Upper lobe of right lung (tissue), 1 donor: Measurements from ENCODE around the gene FKBP8. TPM values are rescaled to one million over a fixed set of nuclear protein-coding genes. Genes with fewer than 3 reads are reported as not detected.

Source experiments
- ATAC-seq: fragments of 200-7000 bp; cut with Tn5 transposase; one replicate; pipeline ENCODE4 v1.9.1; 2020; ENCODE audit warnings: mild to moderate bottlenecking, moderate library complexity
- DNase-seq: peaks from one replicate; pipeline ENCODE4 v3.0.0-alpha.2; 2020
- H3K27ac ChIP-seq: fragments of 200-600 bp; one replicate; pipeline ENCODE4 v1.8.0; 2022
- H3K27me3 ChIP-seq: fragments of 200-600 bp; one replicate; pipeline ENCODE4 v1.8.0; 2022; ENCODE audit warnings: mild to moderate bottlenecking
- H3K36me3 ChIP-seq: fragments of 200-600 bp; one replicate; pipeline ENCODE4 v1.8.0; 2022
- H3K4me1 ChIP-seq: fragments of 200-600 bp; one replicate; pipeline ENCODE4 v1.8.0; 2022
- H3K4me3 ChIP-seq: fragments of 200-600 bp; one replicate; pipeline ENCODE4 v1.8.0; 2022; ENCODE audit warnings: mild to moderate bottlenecking
- H3K9me3 ChIP-seq: fragments of 200-600 bp; one replicate; pipeline ENCODE4 v1.8.0; 2022
- intact Hi-C: fragments of 100-400 bp; cut with DNase I; formaldehyde crosslinking; loops from one replicate; pipeline ENCODE4 v1.11.0; 2022
- total RNA-seq: library from RNA; stranded (reverse); fragmentation: NEBNext Ultra II Directional; extraction: Animal tissue kit (Norgen Biotek cat#: 25700); gene quantifications from one replicate; pipeline ENCODE4 v1.2.1, GENCODE V29; 2021
- TF ChIP-seq, protein P1 (sequence below): fragments of 200-600 bp; IDR thresholded peaks from one replicate; pipeline ENCODE4 v1.8.0; 2022; ENCODE audit warnings: antibody characterized with exemption
- donor health status: DM: no; HTN: yes; CAD: no; lungs with severe emphysema.

The FKBP8 gene
- total RNA-seq, 1 donor from 2014 or later, result 201 TPM

GRCh38 chr19:18508585-18508984 lies 34.8 kb downstream of the FKBP8 start:
- ATAC-seq (no peak), DNase-seq (no peak)
- H3K27ac ChIP-seq, result peak overlapping the region; percentile 56
- H3K4me3 ChIP-seq, result no peak overlapping the region
- H3K36me3 ChIP-seq, result no peaks in the 10 kb centered on the region
- TF ChIP-seq, protein P1, sequence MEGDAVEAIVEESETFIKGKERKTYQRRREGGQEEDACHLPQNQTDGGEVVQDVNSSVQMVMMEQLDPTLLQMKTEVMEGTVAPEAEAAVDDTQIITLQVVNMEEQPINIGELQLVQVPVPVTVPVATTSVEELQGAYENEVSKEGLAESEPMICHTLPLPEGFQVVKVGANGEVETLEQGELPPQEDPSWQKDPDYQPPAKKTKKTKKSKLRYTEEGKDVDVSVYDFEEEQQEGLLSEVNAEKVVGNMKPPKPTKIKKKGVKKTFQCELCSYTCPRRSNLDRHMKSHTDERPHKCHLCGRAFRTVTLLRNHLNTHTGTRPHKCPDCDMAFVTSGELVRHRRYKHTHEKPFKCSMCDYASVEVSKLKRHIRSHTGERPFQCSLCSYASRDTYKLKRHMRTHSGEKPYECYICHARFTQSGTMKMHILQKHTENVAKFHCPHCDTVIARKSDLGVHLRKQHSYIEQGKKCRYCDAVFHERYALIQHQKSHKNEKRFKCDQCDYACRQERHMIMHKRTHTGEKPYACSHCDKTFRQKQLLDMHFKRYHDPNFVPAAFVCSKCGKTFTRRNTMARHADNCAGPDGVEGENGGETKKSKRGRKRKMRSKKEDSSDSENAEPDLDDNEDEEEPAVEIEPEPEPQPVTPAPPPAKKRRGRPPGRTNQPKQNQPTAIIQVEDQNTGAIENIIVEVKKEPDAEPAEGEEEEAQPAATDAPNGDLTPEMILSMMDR, result no peak
- H3K27me3 ChIP-seq, result no peaks in the 10 kb centered on the region
- peaks cover 63% of the 10 kb centered on the region for H3K4me1 ChIP-seq
- no peaks in the 10 kb centered on the region for H3K9me3 ChIP-seq
- intact Hi-C loops, result no loop called here

GRCh38 chr19:18507727-18508440 lies 35.5 kb downstream of the FKBP8 start:
- no peak for ATAC-seq
- Histone ChIP-seq H3K9me3 (no peaks in the 10 kb centered on the region), H3K4me1 (peaks cover 66% of the 10 kb centered on the region), H3K27me3 (no peaks in the 10 kb centered on the region), H3K4me3 (no peak overlapping the region), H3K36me3 (no peaks in the 10 kb centered on the region), H3K27ac (peak overlapping the region; percentile 56)
- intact Hi-C loops, result no loop called here
- DNase-seq, result no peak
- TF ChIP-seq, protein P1, result no peak

GRCh38 chr19:18507021-18507726 lies 36.2 kb downstream of the FKBP8 start:
- Histone ChIP-seq H3K27ac (peak overlapping the region; percentile 56), H3K9me3 (no peaks in the 10 kb centered on the region), H3K36me3 (no peaks in the 10 kb centered on the region), H3K4me3 (no peak overlapping the region), H3K27me3 (no peaks in the 10 kb centered on the region), H3K4me1 (peaks cover 73% of the 10 kb centered on the region)
- intact Hi-C loops, result no loop called here
- peak; percentile 59 for ATAC-seq
- no peak for DNase-seq
- TF ChIP-seq, protein P1, result no peak

DNA sequence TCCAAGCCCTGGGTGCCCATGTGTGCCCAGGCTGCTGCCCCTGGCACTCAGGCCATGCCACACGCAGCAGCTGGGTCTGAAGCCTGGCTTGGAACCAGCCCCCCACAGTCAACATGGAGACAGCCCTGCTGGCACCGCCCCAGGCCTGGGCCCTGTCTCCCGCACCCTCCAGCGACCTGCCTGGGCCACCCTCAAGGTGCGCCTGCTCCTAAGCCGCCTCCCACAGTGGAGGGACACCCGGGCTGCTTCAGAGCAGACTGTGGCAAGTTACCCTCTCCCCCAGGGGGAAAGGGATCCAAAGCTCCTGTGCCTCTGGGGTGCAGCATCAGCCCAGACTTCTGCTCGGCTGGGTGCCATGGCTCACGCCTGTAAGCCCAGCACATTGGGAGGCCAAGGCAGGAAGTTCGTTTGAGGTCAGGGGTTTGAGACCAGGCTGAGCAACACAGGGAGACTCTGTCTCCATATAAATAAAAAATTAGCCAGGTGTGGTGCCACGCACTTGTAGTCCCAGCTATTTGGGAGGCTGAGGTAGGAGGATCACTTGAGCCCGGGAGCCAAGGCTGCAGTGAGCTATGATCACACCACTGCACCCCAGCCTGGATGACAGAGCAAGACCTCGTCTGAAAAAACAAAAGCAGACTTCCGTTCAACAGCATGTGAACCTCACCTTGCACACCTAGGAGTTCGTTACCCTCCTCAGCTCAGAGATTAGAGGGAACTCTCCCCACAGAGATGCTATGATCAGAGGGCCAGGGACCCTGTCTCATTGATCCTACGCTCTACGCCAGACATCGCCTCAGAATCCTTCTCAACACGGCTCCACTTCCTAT lies 37.1 kb downstream of the FKBP8 start:
- DNase-seq (no peak), ATAC-seq (no peak)
- Histone ChIP-seq H3K4me1 (peaks cover 82% of the 10 kb centered on the region), H3K27me3 (no peaks in the 10 kb centered on the region), H3K9me3 (no peaks in the 10 kb centered on the region), H3K27ac (peak overlapping the region; percentile 56), H3K4me3 (no peak overlapping the region), H3K36me3 (no peaks in the 10 kb centered on the region)
- intact Hi-C loops, result no loop called here
- TF ChIP-seq, protein P1, result no peak

DNA sequence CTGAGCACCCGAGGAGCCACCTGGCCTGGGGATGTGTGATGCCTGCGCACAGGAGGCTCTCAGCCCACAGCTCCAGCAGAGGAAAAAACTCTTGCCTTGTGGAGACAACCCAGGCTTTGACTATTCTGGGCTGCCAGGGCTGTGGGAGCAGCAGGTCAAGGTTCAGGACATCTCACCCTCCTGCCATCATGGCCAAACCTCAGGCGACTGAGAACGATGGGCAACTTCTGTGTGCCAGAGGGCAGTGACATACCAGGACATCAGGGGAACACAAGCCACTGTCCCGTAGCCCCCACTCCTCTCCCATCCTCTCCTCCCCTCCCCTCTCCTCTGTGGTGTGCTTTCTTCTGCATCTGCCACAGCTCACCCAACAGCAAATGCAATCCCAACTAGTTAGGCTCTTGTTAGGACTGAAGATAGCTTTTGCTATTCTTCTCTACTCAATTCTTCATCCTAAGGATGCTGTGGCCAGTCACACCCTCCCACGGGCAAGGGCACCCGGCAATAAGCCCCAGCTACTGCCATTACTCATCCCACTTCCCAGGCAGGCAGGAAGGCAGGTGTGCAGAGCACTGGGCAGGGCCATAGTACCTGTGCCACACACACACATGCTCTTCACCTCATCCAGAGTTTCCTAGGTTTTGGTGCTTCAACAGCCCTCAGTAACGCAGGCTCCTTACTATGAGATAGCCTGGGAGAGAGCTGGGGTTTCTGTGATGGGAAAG lies 38.3 kb downstream of the FKBP8 start:
- Histone ChIP-seq H3K9me3 (no peaks in the 10 kb centered on the region), H3K27me3 (no peaks in the 10 kb centered on the region), H3K4me1 (peaks cover 94% of the 10 kb centered on the region), H3K4me3 (no peak overlapping the region), H3K36me3 (no peaks in the 10 kb centered on the region), H3K27ac (peak overlapping the region; percentile 42)
- TF ChIP-seq, protein P1, result no peak
- intact Hi-C loops, result no loop called here
- ATAC-seq (no peak), DNase-seq (no peak)
